ENCODE results near the gene RHEB.
"Not testable (repeated sequence)": the region's sequence is repeated elsewhere in the genome, so short reads cannot be mapped to it uniquely, and the experiment has no call there.

RHEB gene

DNA sequence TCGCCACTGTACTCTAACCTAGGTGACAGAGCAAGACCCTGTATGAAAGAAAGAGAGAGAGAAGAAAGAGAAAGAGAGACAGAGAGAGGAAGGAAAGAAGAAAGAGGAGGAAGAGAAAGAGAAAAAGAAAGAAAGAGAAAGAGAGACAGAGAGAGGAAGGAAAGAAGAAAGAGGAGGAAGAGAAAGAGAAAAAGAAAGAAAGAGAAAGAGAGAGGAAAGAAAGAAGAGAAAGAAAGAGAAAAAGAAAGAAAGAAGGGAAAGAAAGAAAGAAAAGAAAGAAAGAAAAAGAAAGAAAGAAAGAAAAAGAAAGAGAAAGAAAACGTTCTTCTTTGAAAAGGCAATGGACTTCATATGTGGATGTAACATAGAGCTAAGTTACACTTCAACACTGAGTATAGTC, 16.5 kb upstream of the RHEB start:
- H3K4me3 ChIP-seq (ENCODE audit: insufficient read depth, low read depth, low read length, poor library complexity, severe bottlenecking); H3K9me3 ChIP-seq (ENCODE audit: control insufficient read depth, low read length); H3K27ac ChIP-seq (ENCODE audit: insufficient read depth, low read length, poor library complexity, severe bottlenecking); H3K27me3 ChIP-seq (replicated peaks; ENCODE audit: control insufficient read depth, insufficient read depth, low read length, poor library complexity, severe bottlenecking); H3K4me1 ChIP-seq (ENCODE audit: control insufficient read depth, insufficient read depth, low read length, poor library complexity, severe bottlenecking); DNase-seq; H3K36me3 ChIP-seq (ENCODE audit: control insufficient read depth, insufficient read depth, low read length): not testable (repeated sequence)

DNA sequence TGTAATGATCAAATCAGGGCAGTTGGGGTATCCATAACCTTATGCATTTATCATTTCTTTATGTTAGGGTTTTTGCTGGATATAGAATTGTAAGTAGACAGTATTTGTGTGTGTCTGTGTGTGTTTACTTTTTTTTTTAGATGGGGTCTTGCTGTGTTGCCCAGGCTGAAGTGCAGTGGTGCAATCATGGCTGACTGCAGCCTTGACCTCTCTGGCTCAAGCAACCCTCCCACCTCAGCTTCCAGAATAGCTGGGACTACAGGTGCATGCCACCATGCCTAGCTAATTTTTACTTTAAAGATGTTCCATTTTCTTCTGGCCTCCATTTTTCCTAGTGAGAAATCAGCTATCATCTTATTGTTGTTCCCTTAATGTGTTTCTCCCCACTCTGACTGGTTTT, 10.1 kb upstream of the RHEB start:
- H3K27ac ChIP-seq (ENCODE audit: insufficient read depth, low read length, poor library complexity, severe bottlenecking), result no peak overlapping the region
- no peaks in the 10 kb centered on the region for H3K36me3 ChIP-seq (ENCODE audit: control insufficient read depth, insufficient read depth, low read length)
- no peaks in the 10 kb centered on the region for H3K27me3 ChIP-seq (replicated peaks; ENCODE audit: control insufficient read depth, insufficient read depth, low read length, poor library complexity, severe bottlenecking)
- no peaks in the 10 kb centered on the region for H3K4me1 ChIP-seq (ENCODE audit: control insufficient read depth, insufficient read depth, low read length, poor library complexity, severe bottlenecking)
- no peak overlapping the region for H3K4me3 ChIP-seq (ENCODE audit: insufficient read depth, low read depth, low read length, poor library complexity, severe bottlenecking)
- H3K9me3 ChIP-seq (ENCODE audit: control insufficient read depth, low read length), result peaks cover 3% of the 10 kb centered on the region
- no peak for DNase-seq

DNA sequence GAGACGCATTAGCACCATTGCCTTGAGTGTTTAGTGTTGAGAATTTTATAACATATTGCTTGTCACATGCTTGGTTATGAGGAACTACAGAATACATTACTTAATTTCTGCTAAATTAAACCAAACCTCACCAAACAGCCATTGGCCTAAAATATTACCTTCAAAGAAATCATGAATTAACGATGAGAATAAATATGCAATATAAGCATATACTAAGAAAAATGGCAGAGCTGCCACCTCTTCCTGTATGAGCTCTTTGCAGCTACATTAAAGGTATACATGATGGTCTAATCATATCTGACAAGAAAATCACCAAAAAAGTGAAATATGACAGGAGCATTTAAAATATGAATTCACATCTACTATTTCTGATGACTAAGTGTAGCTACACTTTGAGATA, 5.2 kb upstream of the RHEB start:
- no peak overlapping the region for H3K27ac ChIP-seq (ENCODE audit: insufficient read depth, low read length, poor library complexity, severe bottlenecking)
- H3K9me3 ChIP-seq (ENCODE audit: control insufficient read depth, low read length), result no peaks in the 10 kb centered on the region
- no peak overlapping the region for H3K4me3 ChIP-seq (ENCODE audit: insufficient read depth, low read depth, low read length, poor library complexity, severe bottlenecking)
- no peak for DNase-seq
- no peaks in the 10 kb centered on the region for H3K36me3 ChIP-seq (ENCODE audit: control insufficient read depth, insufficient read depth, low read length)
- H3K27me3 ChIP-seq (replicated peaks; ENCODE audit: control insufficient read depth, insufficient read depth, low read length, poor library complexity, severe bottlenecking), result no peaks in the 10 kb centered on the region
- no peaks in the 10 kb centered on the region for H3K4me1 ChIP-seq (ENCODE audit: control insufficient read depth, insufficient read depth, low read length, poor library complexity, severe bottlenecking)

DNA sequence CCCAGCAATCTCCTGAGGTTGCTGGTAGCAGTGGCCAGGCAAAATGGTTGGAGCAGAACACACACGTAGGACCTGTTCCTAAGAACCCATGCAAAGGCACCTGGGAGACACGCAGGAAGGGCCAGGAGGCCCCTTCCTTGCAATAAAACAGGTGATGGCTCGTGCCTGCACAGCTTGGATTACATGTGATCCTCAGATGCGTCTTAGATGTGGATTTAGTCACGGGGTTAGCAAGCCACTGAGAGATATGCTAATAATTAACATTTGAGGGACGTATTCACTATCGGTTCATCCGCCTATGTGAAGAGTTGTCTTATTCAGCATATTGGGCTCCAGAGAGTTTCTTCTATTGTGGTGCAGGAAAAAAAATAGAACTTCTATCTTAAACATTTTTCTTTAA, 4.6 kb upstream of the RHEB start:
- Histone ChIP-seq H3K9me3 (ENCODE audit: control insufficient read depth, low read length) (no peaks in the 10 kb centered on the region), H3K36me3 (ENCODE audit: control insufficient read depth, insufficient read depth, low read length) (no peaks in the 10 kb centered on the region), H3K27ac (ENCODE audit: insufficient read depth, low read length, poor library complexity, severe bottlenecking) (no peak overlapping the region), H3K27me3 (replicated peaks; ENCODE audit: control insufficient read depth, insufficient read depth, low read length, poor library complexity, severe bottlenecking) (no peaks in the 10 kb centered on the region), H3K4me1 (ENCODE audit: control insufficient read depth, insufficient read depth, low read length, poor library complexity, severe bottlenecking) (no peaks in the 10 kb centered on the region), H3K4me3 (ENCODE audit: insufficient read depth, low read depth, low read length, poor library complexity, severe bottlenecking) (no peak overlapping the region)
- no peak for DNase-seq

DNA sequence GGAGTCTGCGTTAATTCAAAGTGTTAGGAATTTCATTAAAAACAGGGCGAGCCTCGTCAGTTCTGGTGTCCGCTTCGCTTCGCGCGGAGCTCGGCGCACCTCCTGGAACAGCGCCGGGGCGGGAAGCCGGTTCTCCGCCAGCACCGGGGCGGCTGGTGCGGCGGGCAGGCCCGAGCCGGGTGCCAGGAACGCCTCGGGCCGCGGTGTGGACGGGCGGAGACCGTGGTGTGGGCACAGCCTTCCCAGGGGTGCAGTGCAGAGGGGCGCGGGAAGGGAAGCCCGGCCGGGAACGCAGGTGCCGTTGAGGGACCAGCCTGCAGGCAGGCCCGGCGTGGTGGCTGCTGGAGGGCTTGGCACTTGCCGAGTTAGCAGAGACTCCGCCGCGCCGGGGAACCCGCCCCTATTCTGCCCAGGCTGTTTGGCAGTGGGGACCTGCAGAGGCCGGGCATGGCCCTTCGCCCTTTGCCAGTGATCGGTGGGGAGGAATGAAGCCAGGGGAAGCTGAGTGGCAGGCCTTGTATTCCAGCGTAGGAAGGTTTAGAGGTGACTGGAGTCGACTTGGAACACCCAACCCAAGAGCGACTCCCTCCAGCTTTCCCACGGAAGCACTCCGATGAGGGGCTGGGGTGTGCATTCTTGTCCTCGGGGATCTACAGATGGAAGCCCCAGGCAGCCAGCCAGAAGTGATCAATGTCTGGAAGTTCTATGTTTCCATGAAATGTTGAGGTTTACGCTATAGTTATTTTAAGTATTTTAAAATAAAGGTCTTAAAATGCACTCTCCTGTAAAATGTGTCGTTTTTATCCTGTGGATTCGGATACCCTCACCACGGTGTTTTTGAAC, 945 bp upstream of the RHEB start:
- Histone ChIP-seq H3K4me3 (ENCODE audit: insufficient read depth, low read depth, low read length, poor library complexity, severe bottlenecking) (peak overlapping the region; percentile 45), H3K36me3 (ENCODE audit: control insufficient read depth, insufficient read depth, low read length) (no peaks in the 10 kb centered on the region), H3K9me3 (ENCODE audit: control insufficient read depth, low read length) (no peaks in the 10 kb centered on the region), H3K27ac (ENCODE audit: insufficient read depth, low read length, poor library complexity, severe bottlenecking) (no peak overlapping the region), H3K4me1 (ENCODE audit: control insufficient read depth, insufficient read depth, low read length, poor library complexity, severe bottlenecking) (peaks cover 16% of the 10 kb centered on the region), H3K27me3 (replicated peaks; ENCODE audit: control insufficient read depth, insufficient read depth, low read length, poor library complexity, severe bottlenecking) (no peaks in the 10 kb centered on the region)
- DNase-seq, result peak in 1 of 3 donors; percentile 15

DNA sequence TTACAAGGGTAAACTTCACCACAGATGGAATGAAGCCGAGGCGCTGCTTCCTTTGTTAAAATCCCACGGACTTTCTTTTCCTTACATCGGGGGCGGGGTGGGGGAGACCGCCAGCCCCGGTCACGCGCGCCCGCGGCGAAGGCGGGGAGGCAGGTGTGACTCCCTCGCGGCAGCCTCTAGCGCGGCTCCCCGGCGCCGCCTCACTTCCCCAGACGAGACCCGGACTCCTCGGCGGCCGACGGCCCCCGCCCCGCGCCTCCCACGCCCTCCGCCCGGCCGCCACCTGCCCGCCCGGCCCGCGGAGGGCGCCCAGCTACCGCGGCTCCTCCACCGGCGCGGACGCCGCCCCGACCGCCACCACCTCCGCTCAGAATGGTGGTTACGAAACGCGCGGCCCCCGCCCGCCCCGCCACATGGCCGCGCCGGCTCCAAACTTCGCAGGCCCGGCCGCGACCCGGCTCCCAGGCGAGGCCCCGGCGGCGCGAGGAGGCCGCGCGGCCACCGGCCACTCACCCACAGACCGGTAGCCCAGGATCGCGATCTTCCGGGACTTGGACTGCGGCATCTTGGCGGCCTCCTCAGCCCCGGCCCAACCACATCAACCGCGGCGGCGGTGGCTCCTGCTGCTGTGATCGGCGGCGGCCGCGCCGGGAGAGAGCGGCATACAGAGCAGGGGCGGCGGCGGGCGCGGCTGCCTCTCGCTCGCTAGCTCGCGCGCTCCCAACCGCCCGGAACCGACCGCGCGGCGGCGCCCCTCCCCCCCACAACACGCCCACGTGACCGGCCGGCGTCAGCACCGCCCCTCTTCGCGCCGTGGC, 539 bp downstream of the RHEB start:
- DNase-seq, result peak; percentile 56 to 65 (median 62)
- H3K4me1 ChIP-seq (ENCODE audit: control insufficient read depth, insufficient read depth, low read length, poor library complexity, severe bottlenecking), result peaks cover 22% of the 10 kb centered on the region
- not testable (repeated sequence) for H3K27me3 ChIP-seq (replicated peaks; ENCODE audit: control insufficient read depth, insufficient read depth, low read length, poor library complexity, severe bottlenecking); H3K9me3 ChIP-seq (ENCODE audit: control insufficient read depth, low read length); H3K36me3 ChIP-seq (ENCODE audit: control insufficient read depth, insufficient read depth, low read length)
- peak overlapping the region; percentile 85 for H3K4me3 ChIP-seq (ENCODE audit: insufficient read depth, low read depth, low read length, poor library complexity, severe bottlenecking)
- peak overlapping the region; percentile 86 for H3K27ac ChIP-seq (ENCODE audit: insufficient read depth, low read length, poor library complexity, severe bottlenecking)

DNA sequence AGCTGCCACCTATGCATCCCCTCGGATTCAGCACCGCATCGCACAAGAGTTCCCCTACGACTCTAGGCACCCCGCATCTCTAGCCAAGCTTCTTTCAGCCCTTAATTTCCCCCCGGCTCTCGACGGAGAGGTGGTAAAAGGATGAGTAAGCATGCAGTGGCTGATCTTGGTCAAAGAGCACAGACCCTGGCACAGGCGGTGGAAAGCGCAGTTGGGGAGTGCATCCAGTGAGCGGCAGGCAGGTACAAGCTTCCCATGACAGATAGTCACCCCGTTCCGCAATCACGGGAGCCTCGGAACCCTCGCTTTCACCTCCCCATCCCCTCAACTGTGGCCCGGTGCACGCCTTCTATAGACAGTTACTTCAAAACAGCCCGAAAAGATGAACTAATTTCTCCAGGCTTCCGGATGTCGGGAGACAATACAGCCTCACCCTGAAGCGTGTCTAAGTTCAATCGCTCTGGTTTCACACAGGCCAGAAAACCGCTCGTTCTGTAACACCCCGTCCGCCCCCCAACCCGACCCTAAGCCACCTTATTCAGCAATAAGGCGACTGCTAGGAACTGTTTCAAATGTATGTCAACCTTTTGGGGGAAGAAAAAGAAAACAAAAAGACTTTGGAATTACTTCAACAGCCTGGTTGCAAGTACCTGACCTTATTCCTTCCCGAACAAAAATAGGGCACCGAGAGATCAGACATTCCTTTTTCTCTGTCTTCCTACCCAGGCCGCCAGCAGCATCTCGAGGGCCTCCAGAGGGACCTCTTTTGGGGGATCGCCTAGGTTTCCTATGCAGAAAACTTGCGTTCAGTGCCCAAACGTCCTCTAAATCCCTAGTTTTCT, 1.4 kb downstream of the RHEB start:
- Histone ChIP-seq H3K9me3 (ENCODE audit: control insufficient read depth, low read length) (no peaks in the 10 kb centered on the region), H3K36me3 (ENCODE audit: control insufficient read depth, insufficient read depth, low read length) (no peaks in the 10 kb centered on the region), H3K27ac (ENCODE audit: insufficient read depth, low read length, poor library complexity, severe bottlenecking) (peak overlapping the region; percentile 86), H3K27me3 (replicated peaks; ENCODE audit: control insufficient read depth, insufficient read depth, low read length, poor library complexity, severe bottlenecking) (no peaks in the 10 kb centered on the region), H3K4me3 (ENCODE audit: insufficient read depth, low read depth, low read length, poor library complexity, severe bottlenecking) (peak overlapping the region; percentile 85), H3K4me1 (ENCODE audit: control insufficient read depth, insufficient read depth, low read length, poor library complexity, severe bottlenecking) (peaks cover 22% of the 10 kb centered on the region)
- peak; percentile 3 to 39 (median 33) for DNase-seq

DNA sequence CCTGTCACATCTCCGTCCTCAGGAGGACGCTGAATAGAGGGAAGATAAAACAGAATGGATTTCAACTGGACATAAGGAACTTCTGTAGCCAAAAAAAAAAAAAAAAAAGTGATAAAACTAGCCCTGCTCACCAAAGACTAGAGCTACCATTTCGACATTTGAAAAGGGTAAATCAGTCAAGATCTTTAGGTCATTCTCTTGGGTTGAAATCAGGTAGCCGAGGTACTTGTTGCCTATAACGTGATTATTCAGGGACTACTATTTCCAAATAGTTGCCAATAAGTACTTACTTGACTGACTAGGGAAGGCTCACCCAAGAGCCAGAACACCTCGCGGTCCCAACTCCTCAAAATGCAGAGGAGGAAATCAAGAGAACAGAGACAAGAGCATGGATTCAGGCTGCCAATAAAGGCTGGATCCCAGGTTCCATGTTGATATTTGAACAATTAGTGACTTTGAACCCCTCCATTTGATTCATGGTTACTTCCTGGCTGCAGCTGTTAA, 2.0 kb downstream of the RHEB start:
- no peak overlapping the region for H3K27ac ChIP-seq (ENCODE audit: insufficient read depth, low read length, poor library complexity, severe bottlenecking)
- peaks cover 22% of the 10 kb centered on the region for H3K4me1 ChIP-seq (ENCODE audit: control insufficient read depth, insufficient read depth, low read length, poor library complexity, severe bottlenecking)
- H3K9me3 ChIP-seq (ENCODE audit: control insufficient read depth, low read length), result no peaks in the 10 kb centered on the region
- H3K27me3 ChIP-seq (replicated peaks; ENCODE audit: control insufficient read depth, insufficient read depth, low read length, poor library complexity, severe bottlenecking), result no peaks in the 10 kb centered on the region
- peak overlapping the region; percentile 85 for H3K4me3 ChIP-seq (ENCODE audit: insufficient read depth, low read depth, low read length, poor library complexity, severe bottlenecking)
- DNase-seq, result no peak
- no peaks in the 10 kb centered on the region for H3K36me3 ChIP-seq (ENCODE audit: control insufficient read depth, insufficient read depth, low read length)

DNA sequence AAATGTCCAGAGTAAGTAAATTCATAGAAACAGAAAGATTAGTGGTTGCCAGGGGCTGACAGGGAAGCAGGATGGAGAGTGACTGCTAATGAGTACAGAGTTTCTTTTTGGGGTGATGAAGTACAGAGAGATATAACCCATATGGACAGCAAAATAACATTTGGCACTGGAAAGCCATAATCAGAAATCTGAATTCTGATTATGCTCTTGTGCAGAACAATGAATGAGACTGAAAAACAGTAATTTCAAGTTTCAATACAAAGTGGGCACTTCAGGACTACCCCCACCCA, 4.5 kb downstream of the RHEB start:
- H3K4me1 ChIP-seq (ENCODE audit: control insufficient read depth, insufficient read depth, low read length, poor library complexity, severe bottlenecking), result peaks cover 22% of the 10 kb centered on the region
- no peak overlapping the region for H3K27ac ChIP-seq (ENCODE audit: insufficient read depth, low read length, poor library complexity, severe bottlenecking)
- H3K36me3 ChIP-seq (ENCODE audit: control insufficient read depth, insufficient read depth, low read length), result no peaks in the 10 kb centered on the region
- no peaks in the 10 kb centered on the region for H3K27me3 ChIP-seq (replicated peaks; ENCODE audit: control insufficient read depth, insufficient read depth, low read length, poor library complexity, severe bottlenecking)
- no peak overlapping the region for H3K4me3 ChIP-seq (ENCODE audit: insufficient read depth, low read depth, low read length, poor library complexity, severe bottlenecking)
- DNase-seq, result no peak
- no peaks in the 10 kb centered on the region for H3K9me3 ChIP-seq (ENCODE audit: control insufficient read depth, low read length)
